GM10847 (cell line): ENCODE results near the gene HAPSTR1.

Source experiments
- POLR2A ChIP-seq: IDR thresholded peaks from 2 replicates; pipeline ENCODE4 v1.6.1; 2011; ENCODE audit not compliant: insufficient read length; ENCODE audit errors: extremely low read depth

Gene HAPSTR1

DNA sequence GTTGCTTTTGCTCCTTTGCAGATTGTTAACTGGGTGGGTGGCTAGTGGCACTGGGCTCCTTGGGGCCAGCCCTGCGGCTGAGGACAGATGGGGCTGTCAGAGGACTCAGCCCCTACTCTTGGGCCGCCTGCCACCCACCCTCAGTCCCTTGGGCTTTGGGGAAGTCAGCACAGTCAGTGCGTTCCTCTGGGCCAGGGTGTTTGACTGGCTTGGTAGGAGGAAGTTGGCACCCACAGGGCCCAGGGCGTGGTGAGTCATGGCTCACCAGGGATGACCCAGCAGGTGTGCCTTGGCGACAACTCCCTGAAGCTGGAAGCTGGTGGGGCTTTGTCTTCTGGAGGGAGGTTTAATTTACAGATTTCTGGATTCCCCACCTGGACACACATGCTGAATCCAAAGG is 32.4 kb downstream of the HAPSTR1 start:
- no peak for TF ChIP-seq POLR2A

- TF ChIP-seq POLR2A = no peak
Measured at GRCh38 chr16:9124444-9124843, 33.0 kb downstream of the HAPSTR1 start.

GRCh38 chr16:9124908-9125584 is 33.6 kb downstream of the HAPSTR1 start:
- TF ChIP-seq POLR2A = no peak

DNA sequence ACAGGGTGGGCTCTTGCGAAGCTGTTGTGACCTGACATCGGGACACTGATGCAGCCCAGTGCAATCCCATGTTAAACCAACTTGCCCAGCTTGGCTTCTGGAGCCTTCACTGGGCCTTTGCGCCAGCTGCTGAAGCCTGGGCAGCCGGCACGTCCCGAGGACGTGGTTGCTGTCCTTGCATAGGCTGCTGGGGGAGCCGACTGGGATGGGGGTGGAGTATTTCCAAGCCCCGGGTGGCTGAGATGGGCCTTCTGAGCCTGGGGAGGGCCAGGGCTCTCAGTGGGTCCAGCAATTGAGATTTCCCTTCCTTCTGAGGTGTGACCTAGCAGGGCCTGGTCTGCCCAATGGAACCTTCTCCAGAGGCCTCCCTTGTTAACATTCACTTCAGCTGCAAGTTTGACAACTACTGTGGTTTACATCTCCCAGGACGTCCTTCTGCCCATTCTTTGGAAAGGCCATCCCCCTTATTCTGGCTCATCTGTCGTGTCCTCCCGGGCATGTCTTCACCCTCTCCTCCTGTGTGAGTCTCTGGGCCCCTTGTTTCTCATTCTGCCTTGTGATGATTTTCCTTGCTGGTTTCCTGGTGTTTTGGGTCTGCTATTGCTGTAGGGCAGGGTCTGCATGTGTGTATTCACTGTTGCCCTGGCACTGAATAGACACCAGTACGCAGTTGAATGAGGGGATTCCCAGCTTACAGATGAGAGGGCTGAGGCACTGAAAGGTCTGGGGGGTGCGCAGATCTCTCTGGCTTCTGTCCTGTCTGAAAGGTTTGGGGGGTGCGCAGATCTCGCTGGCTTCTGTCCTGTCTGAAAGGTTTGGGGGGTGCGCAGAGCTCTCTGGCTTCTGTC is 34.4 kb downstream of the HAPSTR1 start:
- TF ChIP-seq POLR2A = no peak

- no peak for TF ChIP-seq POLR2A
Measured at GRCh38 chr16:9126609-9127008, 35.2 kb downstream of the HAPSTR1 start.

GRCh38 chr16:9128346-9129342 is 37.2 kb downstream of the HAPSTR1 start:
- no peak for TF ChIP-seq POLR2A

DNA sequence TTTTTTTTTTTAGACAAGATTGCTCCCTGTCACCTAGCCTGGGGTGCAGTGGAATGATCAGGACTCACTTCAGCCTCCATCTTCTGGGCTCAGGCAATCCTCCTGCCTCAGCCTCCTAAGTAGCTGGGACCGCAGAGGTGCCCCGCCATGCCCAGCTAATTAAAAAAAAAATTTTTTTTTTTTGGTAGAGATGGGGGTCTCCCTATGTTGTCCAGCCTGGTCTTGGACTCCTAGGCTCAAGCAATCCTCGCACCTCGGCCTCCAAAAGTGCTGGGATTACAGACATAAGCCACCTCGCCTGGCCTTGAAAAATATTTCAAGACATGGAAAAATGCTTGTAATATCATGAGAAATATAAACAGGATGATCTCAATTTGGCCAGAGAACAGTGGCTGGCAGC is 42.9 kb downstream of the HAPSTR1 start:
- TF ChIP-seq POLR2A = no peak

DNA sequence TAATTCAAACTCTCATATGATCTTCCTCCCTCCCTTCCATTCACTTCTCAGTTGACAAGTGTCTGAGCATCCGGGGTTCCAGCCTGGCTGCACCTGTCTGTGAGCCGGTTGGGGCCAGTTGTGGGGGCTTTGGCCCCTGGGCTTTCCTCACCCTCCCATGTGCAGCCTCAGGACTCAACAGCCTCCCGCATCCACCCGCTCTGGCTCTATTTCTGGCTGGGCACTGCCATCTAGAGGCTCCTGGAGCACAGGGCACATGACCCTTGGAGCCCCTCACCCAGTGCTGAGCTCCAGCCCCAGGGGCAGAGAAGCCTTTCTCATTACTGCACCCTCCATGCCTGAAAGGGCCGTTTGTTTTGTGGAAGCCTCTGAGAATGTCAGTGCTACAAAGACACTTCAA is 43.3 kb downstream of the HAPSTR1 start:
- TF ChIP-seq POLR2A = no peak

DNA sequence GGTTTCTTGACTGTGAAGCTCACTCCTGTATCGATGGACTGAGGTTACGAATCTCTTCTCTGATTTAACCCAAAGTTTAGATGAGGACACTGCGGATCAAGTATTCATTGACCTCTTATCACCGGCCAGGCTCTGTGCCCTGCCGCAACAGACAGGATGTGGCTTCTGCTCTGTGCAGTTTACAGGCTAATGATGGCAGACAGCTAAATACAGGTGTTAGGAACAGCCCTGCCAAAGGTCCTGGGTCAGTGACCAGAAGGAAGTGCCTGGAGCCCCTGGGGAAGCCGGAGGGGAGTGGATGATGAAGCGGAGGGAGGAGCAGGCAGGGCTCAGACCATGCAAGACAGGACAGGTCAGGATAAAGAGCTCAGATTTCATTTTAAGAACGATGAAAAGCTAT is 44.4 kb downstream of the HAPSTR1 start:
- no peak for TF ChIP-seq POLR2A

- TF ChIP-seq POLR2A = no peak
Measured at GRCh38 chr16:9136596-9136995, 45.2 kb downstream of the HAPSTR1 start.

DNA sequence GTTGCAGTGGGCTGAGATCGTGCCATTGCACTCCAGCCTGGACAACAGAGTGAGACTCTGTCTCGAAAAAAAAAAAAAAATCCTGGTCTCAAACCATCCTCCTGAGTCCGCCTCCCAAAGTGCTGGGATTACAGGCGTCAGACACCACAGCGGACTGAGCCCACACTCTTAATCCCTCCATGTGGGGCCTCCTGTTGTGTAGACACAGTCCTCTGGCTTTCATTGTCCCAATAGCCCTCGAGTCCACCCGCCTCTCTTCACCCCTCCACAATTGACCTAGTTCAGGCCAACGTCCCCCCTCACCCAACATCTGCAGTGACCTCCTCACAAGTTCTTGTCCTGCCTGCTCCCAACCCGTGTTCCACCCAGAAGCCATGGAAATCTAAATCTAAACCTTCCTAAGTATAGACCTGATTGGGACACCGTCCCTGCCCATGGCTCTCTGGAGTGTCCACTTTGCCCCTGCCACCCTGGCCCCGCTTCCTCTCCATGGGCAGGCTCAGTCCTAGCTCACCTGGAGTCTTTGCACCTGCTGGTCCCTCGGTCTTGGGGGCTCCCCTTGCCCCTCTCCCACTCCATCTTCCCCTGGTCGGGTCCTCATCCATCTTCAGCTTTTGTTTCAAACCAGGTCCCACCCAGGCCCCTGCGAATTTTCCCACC is 46.7 kb downstream of the HAPSTR1 start:
- TF ChIP-seq POLR2A = no peak

DNA sequence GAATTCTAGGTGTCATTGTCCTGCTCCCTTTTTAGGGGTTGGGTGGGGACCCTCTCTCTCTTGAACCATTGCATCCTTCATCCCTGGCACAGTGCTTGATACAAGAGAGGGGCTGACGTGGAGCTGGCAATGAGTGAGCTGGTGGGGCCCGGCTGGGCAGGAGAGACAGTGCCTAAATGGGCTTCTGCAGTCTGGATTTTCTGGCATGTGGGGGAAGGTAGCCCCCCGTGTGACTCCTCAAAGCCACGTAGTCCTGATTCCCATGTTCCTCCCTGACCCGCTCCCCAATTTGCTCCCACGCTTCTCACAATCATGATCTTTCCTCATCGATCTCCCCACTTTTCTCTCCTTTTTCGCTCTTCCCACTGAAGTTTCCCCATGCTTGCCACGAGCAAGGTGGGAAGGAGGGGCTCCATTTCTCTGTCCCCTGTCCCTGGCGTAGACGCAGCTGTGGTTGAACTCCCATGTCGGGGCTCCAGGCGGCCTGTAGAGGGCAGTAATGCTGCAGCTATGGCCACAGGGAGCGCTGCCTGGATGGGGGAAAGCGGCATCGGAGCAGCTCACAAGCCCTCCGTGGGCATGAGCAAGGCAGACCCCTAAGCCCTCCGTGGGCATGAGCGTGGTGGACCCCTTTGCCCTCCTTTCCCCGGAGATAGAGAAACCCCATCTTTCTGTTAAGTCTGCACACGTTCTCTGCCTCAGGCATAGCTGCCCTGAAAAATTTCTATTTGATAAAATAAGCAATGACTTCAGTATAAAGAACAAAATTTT is 47.5 kb downstream of the HAPSTR1 start:
- TF ChIP-seq POLR2A = no peak

DNA sequence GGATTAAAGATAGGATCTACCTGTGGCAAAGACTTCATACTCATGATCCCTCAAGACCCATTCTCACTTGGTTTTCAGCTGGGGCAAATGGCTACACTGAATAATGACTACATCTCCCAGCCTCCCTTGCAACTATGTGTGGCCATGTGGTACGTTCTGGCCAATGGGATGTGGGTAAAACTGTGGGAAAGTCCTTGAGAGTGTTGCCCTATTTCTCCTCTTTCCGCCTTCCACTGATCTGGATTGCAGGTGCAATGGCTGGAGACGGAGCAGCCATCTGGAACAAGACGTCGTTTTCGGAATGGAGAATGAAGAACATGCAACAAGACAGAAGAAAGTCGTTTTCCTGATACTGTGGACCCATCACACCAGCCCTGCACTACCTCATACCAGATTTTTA is 48.5 kb downstream of the HAPSTR1 start:
- no peak for TF ChIP-seq POLR2A
